ENCODE data around the gene THOC6. TPM values are rescaled to one million over a fixed set of nuclear protein-coding genes. Genes with fewer than 3 reads are reported as not detected.

THOC6 gene
- total RNA-seq, 1 experiment from 2014 or later = 56.7 TPM

DNA sequence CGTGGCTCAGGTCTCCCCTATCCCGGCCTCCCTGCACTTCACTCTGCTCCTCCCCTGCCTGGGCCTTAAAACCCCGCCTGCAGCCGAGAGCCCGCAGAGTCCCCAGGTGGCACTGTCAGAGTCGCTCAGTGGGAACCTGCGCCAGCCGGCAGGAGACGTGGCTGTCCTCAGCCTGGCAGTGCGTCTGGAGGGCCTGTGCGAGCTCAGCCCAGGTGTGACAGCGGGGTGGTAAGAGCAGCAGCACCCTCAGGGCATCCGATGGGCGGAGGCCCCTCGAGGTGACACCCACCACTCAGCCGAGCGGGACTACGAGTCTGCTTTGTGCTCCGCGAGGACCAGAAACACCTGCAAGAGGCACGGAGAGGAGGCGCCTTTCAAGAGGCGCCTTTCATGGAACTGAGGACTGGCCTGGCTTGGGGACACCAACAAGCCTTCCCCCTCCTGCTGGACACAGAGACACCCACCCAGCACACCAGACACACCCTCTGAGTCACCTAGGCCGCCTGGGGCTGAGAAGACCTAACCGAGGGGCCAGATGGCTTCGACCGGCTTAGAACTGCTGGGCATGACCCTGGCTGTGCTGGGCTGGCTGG is 10.9 kb upstream of the THOC6 start, which contains the start of gene CLDN9:
Gene CLDN9 (plus strand): TSS at position 96 of the 593 bp plus-strand sequence. CDS start 440 bp downstream, at position 536.
- Histone ChIP-seq H3K27me3 (ENCODE audit: control insufficient read depth, insufficient read depth, low read length) (no peaks in the 10 kb centered on the region), H3K9me3 (ENCODE audit: control insufficient read depth, insufficient read depth, low read depth, low read length) (no peaks in the 10 kb centered on the region), H3K27ac (ENCODE audit: low read length) (no peak within 1 kb of the TSS), H3K4me1 (ENCODE audit: control insufficient read depth, insufficient read depth, low read length) (peaks cover 19% of the 10 kb centered on the region), H3K4me3 (ENCODE audit: low read depth in 2 of 2, low read length in 2 of 2) (no peak within 1 kb of the TSS), H3K36me3 (ENCODE audit: control insufficient read depth, insufficient read depth, low read length) (no peaks in the 10 kb centered on the region)
- BruUV-seq (replicated peaks) = no TSS peak
- intact Hi-C loops (cut with micrococcal nuclease; ENCODE audit: unreplicated experiment) = no loop called here
- TF ChIP-seq, protein P1, sequence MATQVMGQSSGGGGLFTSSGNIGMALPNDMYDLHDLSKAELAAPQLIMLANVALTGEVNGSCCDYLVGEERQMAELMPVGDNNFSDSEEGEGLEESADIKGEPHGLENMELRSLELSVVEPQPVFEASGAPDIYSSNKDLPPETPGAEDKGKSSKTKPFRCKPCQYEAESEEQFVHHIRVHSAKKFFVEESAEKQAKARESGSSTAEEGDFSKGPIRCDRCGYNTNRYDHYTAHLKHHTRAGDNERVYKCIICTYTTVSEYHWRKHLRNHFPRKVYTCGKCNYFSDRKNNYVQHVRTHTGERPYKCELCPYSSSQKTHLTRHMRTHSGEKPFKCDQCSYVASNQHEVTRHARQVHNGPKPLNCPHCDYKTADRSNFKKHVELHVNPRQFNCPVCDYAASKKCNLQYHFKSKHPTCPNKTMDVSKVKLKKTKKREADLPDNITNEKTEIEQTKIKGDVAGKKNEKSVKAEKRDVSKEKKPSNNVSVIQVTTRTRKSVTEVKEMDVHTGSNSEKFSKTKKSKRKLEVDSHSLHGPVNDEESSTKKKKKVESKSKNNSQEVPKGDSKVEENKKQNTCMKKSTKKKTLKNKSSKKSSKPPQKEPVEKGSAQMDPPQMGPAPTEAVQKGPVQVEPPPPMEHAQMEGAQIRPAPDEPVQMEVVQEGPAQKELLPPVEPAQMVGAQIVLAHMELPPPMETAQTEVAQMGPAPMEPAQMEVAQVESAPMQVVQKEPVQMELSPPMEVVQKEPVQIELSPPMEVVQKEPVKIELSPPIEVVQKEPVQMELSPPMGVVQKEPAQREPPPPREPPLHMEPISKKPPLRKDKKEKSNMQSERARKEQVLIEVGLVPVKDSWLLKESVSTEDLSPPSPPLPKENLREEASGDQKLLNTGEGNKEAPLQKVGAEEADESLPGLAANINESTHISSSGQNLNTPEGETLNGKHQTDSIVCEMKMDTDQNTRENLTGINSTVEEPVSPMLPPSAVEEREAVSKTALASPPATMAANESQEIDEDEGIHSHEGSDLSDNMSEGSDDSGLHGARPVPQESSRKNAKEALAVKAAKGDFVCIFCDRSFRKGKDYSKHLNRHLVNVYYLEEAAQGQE (IDR thresholded peaks at IDR 0.05; ENCODE audit: insufficient read depth in 1 of 2, low read depth in 2 of 2, low read length in 1 of 2) = no peak
- TF ChIP-seq POLR2AphosphoS5 (IDR thresholded peaks at IDR 0.05; ENCODE audit: low read depth, low read length) = no peak
- no peak for TF ChIP-seq SIN3A (IDR thresholded peaks at IDR 0.05; ENCODE audit: borderline replicate concordance, insufficient read depth, low read depth, low read length)
- TF ChIP-seq TCF7L2 (IDR thresholded peaks at IDR 0.05; ENCODE audit: low read depth, low read length) = no peak
- TF ChIP-seq, protein P2, sequence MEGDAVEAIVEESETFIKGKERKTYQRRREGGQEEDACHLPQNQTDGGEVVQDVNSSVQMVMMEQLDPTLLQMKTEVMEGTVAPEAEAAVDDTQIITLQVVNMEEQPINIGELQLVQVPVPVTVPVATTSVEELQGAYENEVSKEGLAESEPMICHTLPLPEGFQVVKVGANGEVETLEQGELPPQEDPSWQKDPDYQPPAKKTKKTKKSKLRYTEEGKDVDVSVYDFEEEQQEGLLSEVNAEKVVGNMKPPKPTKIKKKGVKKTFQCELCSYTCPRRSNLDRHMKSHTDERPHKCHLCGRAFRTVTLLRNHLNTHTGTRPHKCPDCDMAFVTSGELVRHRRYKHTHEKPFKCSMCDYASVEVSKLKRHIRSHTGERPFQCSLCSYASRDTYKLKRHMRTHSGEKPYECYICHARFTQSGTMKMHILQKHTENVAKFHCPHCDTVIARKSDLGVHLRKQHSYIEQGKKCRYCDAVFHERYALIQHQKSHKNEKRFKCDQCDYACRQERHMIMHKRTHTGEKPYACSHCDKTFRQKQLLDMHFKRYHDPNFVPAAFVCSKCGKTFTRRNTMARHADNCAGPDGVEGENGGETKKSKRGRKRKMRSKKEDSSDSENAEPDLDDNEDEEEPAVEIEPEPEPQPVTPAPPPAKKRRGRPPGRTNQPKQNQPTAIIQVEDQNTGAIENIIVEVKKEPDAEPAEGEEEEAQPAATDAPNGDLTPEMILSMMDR (IDR thresholded peaks at IDR 0.05) = no peak
- no peak for DNase-seq (ENCODE audit: low read depth, low spot score)
- CTCF ChIA-PET = no interaction called here
- ATAC-seq = peak; percentile 47
- POLR2A ChIA-PET = no interaction called here
- in situ Hi-C loops (cut with HindIII; ENCODE audit: low pct_unique_long_range_greater_than_20kb, low sequenced_read_pairs) = no loop called here

DNA sequence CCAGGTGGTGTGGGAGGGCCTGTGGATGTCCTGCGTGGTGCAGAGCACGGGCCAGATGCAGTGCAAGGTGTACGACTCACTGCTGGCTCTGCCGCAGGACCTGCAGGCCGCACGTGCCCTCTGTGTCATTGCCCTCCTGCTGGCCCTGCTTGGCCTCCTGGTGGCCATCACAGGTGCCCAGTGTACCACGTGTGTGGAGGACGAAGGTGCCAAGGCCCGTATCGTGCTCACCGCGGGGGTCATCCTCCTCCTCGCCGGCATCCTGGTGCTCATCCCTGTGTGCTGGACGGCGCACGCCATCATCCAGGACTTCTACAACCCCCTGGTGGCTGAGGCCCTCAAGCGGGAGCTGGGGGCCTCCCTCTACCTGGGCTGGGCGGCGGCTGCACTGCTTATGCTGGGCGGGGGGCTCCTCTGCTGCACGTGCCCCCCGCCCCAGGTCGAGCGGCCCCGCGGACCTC is 10.3 kb upstream of the THOC6 start:
- ChIA-PET POLR2A (no interaction called here), CTCF (interaction anchor here (0.8 to 1.0 kb wide), 2 partner anchors 9 to 18 kb away, joined by 3 read pairs; no protein-coding TSS in a partner anchor)
- intact Hi-C loops (cut with micrococcal nuclease; ENCODE audit: unreplicated experiment) (no loop called here), in situ Hi-C loops (cut with HindIII; ENCODE audit: low pct_unique_long_range_greater_than_20kb, low sequenced_read_pairs) (no loop called here)
- no peak overlapping the region for H3K4me3 ChIP-seq (ENCODE audit: low read depth in 2 of 2, low read length in 2 of 2)
- TF ChIP-seq, protein P1 (IDR thresholded peaks at IDR 0.05; ENCODE audit: insufficient read depth in 1 of 2, low read depth in 2 of 2, low read length in 1 of 2) = no peak
- no peak for TF ChIP-seq TCF7L2 (IDR thresholded peaks at IDR 0.05; ENCODE audit: low read depth, low read length)
- TF ChIP-seq, protein P2 (IDR thresholded peaks at IDR 0.05) = no peak
- TF ChIP-seq SIN3A (IDR thresholded peaks at IDR 0.05; ENCODE audit: borderline replicate concordance, insufficient read depth, low read depth, low read length) = no peak
- TF ChIP-seq POLR2AphosphoS5 (IDR thresholded peaks at IDR 0.05; ENCODE audit: low read depth, low read length) = no peak
- no peaks in the 10 kb centered on the region for H3K36me3 ChIP-seq (ENCODE audit: control insufficient read depth, insufficient read depth, low read length)
- no peaks in the 10 kb centered on the region for H3K9me3 ChIP-seq (ENCODE audit: control insufficient read depth, insufficient read depth, low read depth, low read length)
- DNase-seq (ENCODE audit: low read depth, low spot score) (no peak), ATAC-seq (peak; percentile 36)
- peaks cover 13% of the 10 kb centered on the region for H3K4me1 ChIP-seq (ENCODE audit: control insufficient read depth, insufficient read depth, low read length)
- BruUV-seq (replicated peaks) = no TSS peak
- H3K27ac ChIP-seq (ENCODE audit: low read length) = no peak overlapping the region
- no peaks in the 10 kb centered on the region for H3K27me3 ChIP-seq (ENCODE audit: control insufficient read depth, insufficient read depth, low read length)
